Gastroesophageal sphincter (tissue), 3 donors: ENCODE measurements around the gene CXXC5.

ENCODE experiments used
- EP300 ChIP-seq: sonication (generic); formaldehyde crosslinking; IDR thresholded peaks from one replicate; pipeline ENCODE4 v1.6.1; 2017; ENCODE audit warnings: antibody characterized with exemption, mild to moderate bottlenecking
- POLR2A ChIP-seq, 2 donors: fragments of 450-650 bp; IDR thresholded peaks; one replicate each; pipeline ENCODE4 v1.6.1; 2017; ENCODE audit warnings: antibody characterized with exemption in 2 of 2, mild to moderate bottlenecking in 2 of 2, moderate library complexity in 1 of 2
- POLR2AphosphoS5 ChIP-seq: sonication (generic); formaldehyde crosslinking; IDR thresholded peaks from one replicate; pipeline ENCODE4 v1.6.1; 2017; ENCODE audit warnings: antibody characterized with exemption
- TF ChIP-seq, protein P1 (sequence below), 4 experiments: fragments of 200-600 bp in 2 of 4; fragments of 450-650 bp in 2 of 4; sonication (generic) in 1 of 4; IDR thresholded peaks; one replicate each; pipeline ENCODE4 v1.5.1; 2017 to 2019; ENCODE audit warnings: antibody characterized with exemption in 4 of 4, mild to moderate bottlenecking in 2 of 4, moderate library complexity in 2 of 4

DNA sequence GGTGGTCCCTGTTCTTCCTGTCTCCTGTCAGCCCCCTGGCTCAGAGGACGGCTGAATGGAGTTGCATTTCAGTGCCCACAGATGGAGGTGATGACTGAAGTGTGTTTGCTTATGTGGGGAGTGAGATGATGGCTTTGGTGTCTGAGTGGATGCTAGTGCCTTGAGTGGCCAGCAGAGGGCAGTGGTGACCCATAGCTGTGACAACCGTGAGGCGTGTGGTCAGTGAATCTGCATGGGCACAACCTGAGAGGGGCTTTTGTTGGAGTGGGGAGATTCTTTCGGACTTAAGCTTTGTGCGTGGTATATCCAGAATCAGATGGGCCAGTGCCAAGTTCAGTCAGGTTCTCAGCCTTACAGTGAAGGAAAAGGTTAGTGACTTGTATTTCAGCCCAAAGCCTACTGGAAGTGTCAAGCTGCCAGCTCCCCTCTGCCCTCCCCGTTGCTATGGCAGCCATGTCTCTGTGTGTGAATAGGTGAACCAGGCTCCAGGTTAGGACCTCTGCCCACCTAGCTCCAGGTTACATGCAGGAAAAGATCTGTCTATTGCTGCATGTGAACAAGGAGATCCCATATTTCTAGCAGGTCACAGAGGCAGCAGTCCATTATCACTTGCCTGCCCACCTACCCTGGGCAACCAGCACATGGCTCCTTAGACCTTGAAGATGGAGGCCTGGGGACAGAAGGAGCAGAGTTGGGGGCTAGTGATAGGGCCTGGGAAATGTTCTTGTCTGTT, 14.7 kb upstream of the CXXC5 start:
- TF ChIP-seq, protein P1, sequence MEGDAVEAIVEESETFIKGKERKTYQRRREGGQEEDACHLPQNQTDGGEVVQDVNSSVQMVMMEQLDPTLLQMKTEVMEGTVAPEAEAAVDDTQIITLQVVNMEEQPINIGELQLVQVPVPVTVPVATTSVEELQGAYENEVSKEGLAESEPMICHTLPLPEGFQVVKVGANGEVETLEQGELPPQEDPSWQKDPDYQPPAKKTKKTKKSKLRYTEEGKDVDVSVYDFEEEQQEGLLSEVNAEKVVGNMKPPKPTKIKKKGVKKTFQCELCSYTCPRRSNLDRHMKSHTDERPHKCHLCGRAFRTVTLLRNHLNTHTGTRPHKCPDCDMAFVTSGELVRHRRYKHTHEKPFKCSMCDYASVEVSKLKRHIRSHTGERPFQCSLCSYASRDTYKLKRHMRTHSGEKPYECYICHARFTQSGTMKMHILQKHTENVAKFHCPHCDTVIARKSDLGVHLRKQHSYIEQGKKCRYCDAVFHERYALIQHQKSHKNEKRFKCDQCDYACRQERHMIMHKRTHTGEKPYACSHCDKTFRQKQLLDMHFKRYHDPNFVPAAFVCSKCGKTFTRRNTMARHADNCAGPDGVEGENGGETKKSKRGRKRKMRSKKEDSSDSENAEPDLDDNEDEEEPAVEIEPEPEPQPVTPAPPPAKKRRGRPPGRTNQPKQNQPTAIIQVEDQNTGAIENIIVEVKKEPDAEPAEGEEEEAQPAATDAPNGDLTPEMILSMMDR (IDR thresholded peaks at IDR 0.05): peak in 3 of 4 experiments; percentile 95 to 96 (median 95)
- TF ChIP-seq EP300: no peak
- TF ChIP-seq POLR2AphosphoS5: no peak
- no peak for TF ChIP-seq POLR2A (IDR thresholded peaks at IDR 0.05)
